H1 (cell line): ENCODE measurements around the gene TNFSF15. TPM values are rescaled to one million over a fixed set of nuclear protein-coding genes. Genes with fewer than 3 reads are reported as not detected.

Experiments
- EZH2 ChIP-seq: fragments of 200-600 bp; sonication (generic); IDR thresholded peaks from 2 replicates; pipeline ENCODE4 v1.7.1; 2012; ENCODE audit warnings: low read depth, mild to moderate bottlenecking, moderate library complexity, low read length, inconsistent platforms; ENCODE audit not compliant: severe bottlenecking
- RBBP5 ChIP-seq: IDR thresholded peaks from 2 replicates; pipeline ENCODE4 v1.7.1; 2012; ENCODE audit warnings: low read depth, mild to moderate bottlenecking, inconsistent platforms, low read length, moderate library complexity, borderline replicate concordance
- SP1 ChIP-seq: IDR thresholded peaks from 2 replicates; pipeline ENCODE4 v1.6.1; 2011; ENCODE audit warnings: low read depth, low read length
- TBP ChIP-seq: IDR thresholded peaks from 2 replicates; pipeline ENCODE4 v1.6.1; 2011; ENCODE audit warnings: low read depth, low read length, improper control_type of control experiment
- polyA plus RNA-seq, 7 experiments: library from polyadenylated mRNA; depleted of rRNA in 3 of 7; stranded (reverse) in 5 of 7; unstranded in 2 of 7; fragments of >200 nt in 5 of 7; fragments of 200-250 nt in 2 of 7; gene quantifications; 1 replicate in 5 of 7; 2 replicates in 1 of 7; 4 replicates in 1 of 7; pipeline versions ENCODE4 v1.2.1 to v1.2.3, GENCODE V29; 2011 to 2013; ENCODE audit warnings: missing spikeins in 2 of 7, mixed read lengths in 2 of 7
- total RNA-seq: library from RNA; stranded (reverse); fragmentation: NEBNext Ultra II Directional; extraction: Animal tissue kit (Norgen Biotek cat#: 25700); gene quantifications from 2 replicates; pipeline ENCODE4 v1.2.1, GENCODE V29; 2021

The TNFSF15 gene
- total and polyA plus RNA-seq, 2 of the 8 experiments (the other 6 are each of a cell fraction or from before 2014, with no cell fraction given): 0.09 to 0.17 TPM

DNA sequence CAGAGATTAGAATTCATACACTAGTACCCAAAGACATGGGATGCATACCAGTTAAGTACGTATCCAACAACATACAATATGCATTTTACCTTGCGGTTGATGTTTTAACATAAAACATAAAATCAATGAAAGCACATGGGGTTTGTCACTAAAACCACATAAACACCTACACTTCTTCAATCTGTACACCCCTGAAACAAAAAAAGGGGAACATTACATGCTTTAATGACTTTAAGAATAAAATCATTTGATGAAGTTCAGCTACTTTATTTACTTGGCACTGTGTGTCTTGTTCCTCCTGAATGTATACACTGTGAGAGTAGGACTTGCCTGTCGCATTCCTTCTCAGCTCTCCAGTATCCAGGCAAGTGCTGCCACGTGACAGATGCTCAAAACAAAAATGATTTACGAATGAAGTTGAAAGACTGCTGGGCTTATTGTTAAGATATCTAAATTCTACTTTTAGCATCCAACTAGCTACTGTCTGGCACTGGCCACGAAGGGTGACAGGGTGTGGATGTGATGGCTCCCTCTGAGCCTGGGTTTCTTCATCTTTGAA lies 21.0 kb downstream of the TNFSF15 start (continued):
- no peak for TF ChIP-seq SP1
- no peak for TF ChIP-seq EZH2
- no peak for TF ChIP-seq TBP
- TF ChIP-seq RBBP5: no peak
